ENCODE results near the gene GPR137B.

The GPR137B gene

DNA sequence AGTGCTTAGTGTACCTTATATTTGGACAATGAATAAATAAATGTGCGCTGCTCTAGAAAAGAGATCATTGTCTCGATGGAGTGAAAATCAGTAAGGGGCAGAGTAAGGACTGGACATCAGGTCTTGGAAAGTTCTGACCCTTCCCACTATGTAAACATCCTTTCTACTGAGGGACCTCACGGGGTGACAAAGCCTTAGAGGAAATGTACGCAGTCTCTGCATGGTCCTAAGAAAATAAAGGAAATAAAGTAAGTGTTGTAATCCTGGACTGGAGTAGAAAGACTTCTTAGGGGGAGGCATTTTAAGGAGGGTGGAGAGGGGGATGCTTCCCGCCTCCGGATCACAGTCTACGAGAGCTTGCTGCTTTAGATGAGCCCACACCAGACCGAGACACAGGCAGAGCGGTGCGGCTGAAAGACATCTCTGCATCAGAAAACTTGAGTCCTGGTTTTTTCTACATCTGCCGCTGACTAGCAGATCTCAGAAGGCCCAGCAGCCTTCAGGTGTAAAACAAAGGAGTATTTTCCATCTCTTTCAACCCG, 22.3 kb upstream of the GPR137B start:
- no peak overlapping the region for H3K27ac ChIP-seq (ENCODE audit: low read depth, low read length)

DNA sequence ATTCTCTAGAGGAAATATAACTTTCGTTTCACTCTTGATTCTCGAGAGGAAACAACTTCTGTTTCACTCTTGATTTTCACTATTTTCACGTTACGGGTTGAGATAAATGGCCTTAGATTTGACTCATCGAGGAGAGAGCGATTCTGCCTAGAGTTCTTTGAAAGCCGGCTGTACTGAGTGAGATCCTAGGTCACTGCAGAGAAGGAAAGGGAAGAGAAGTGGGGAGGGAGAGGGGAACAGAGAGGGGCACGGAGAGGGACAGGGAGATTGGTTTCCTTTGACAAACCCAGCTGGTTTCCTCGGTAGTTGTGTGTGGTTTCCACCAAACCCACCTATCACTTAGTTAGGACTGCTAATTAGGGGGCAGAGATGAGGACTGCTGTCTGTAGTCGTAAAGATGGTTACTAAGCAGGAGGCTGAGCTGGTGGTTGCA, 21.6 kb upstream of the GPR137B start:
- no peak overlapping the region for H2AFZ ChIP-seq (ENCODE audit: low read depth, low read length, severe bottlenecking)
- H3K9ac ChIP-seq (ENCODE audit: low read length): no peak overlapping the region
- H3K4me2 ChIP-seq (ENCODE audit: low read depth, low read length, poor library complexity, severe bottlenecking): no peak overlapping the region
- no peak overlapping the region for H3K4me3 ChIP-seq (ENCODE audit: insufficient read depth, low read length, poor library complexity, severe bottlenecking)
- no peaks in the 10 kb centered on the region for H4K20me1 ChIP-seq (ENCODE audit: low read depth, low read length)
- H3K36me3 ChIP-seq (ENCODE audit: low read length): no peaks in the 10 kb centered on the region
- no peaks in the 10 kb centered on the region for H3K9me3 ChIP-seq (ENCODE audit: insufficient read depth, low read length)
- no peaks in the 10 kb centered on the region for H3K79me2 ChIP-seq (ENCODE audit: insufficient read depth, low read length)
- TF ChIP-seq, protein P1, sequence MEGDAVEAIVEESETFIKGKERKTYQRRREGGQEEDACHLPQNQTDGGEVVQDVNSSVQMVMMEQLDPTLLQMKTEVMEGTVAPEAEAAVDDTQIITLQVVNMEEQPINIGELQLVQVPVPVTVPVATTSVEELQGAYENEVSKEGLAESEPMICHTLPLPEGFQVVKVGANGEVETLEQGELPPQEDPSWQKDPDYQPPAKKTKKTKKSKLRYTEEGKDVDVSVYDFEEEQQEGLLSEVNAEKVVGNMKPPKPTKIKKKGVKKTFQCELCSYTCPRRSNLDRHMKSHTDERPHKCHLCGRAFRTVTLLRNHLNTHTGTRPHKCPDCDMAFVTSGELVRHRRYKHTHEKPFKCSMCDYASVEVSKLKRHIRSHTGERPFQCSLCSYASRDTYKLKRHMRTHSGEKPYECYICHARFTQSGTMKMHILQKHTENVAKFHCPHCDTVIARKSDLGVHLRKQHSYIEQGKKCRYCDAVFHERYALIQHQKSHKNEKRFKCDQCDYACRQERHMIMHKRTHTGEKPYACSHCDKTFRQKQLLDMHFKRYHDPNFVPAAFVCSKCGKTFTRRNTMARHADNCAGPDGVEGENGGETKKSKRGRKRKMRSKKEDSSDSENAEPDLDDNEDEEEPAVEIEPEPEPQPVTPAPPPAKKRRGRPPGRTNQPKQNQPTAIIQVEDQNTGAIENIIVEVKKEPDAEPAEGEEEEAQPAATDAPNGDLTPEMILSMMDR (IDR thresholded peaks at IDR 0.05; ENCODE audit: insufficient read depth, low read length, poor library complexity, severe bottlenecking): no peak
- TF ChIP-seq EZH2phosphoT487 (conservative IDR thresholded peaks at IDR 0.05; ENCODE audit: low read length): no peak
- H3K9me2 ChIP-seq (replicated peaks; ENCODE audit: insufficient read depth, low read length): no peaks in the 10 kb centered on the region
- H3F3A ChIP-seq (ENCODE audit: insufficient read depth): no peaks in the 10 kb centered on the region
- H3K27ac ChIP-seq (ENCODE audit: low read depth, low read length): no peak overlapping the region
- H3K27me3 ChIP-seq (ENCODE audit: low read length): no peaks in the 10 kb centered on the region

More for the DNA sequence above, 22.3 kb upstream of the GPR137B start:
- H3K9ac ChIP-seq (ENCODE audit: low read length): no peak overlapping the region
- H3K9me2 ChIP-seq (replicated peaks; ENCODE audit: insufficient read depth, low read length): no peaks in the 10 kb centered on the region
- no peak overlapping the region for H3K4me3 ChIP-seq (ENCODE audit: insufficient read depth, low read length, poor library complexity, severe bottlenecking)
- no peaks in the 10 kb centered on the region for H3K36me3 ChIP-seq (ENCODE audit: low read length)
- TF ChIP-seq, protein P1 (IDR thresholded peaks at IDR 0.05; ENCODE audit: insufficient read depth, low read length, poor library complexity, severe bottlenecking): no peak
- no peak for TF ChIP-seq EZH2phosphoT487 (conservative IDR thresholded peaks at IDR 0.05; ENCODE audit: low read length)
- no peak overlapping the region for H3K4me2 ChIP-seq (ENCODE audit: low read depth, low read length, poor library complexity, severe bottlenecking)
- H4K20me1 ChIP-seq (ENCODE audit: low read depth, low read length): no peaks in the 10 kb centered on the region
- no peaks in the 10 kb centered on the region for H3K27me3 ChIP-seq (ENCODE audit: low read length)
- no peaks in the 10 kb centered on the region for H3K79me2 ChIP-seq (ENCODE audit: insufficient read depth, low read length)
- no peaks in the 10 kb centered on the region for H3K9me3 ChIP-seq (ENCODE audit: insufficient read depth, low read length)
- no peak overlapping the region for H2AFZ ChIP-seq (ENCODE audit: low read depth, low read length, severe bottlenecking)
- no peaks in the 10 kb centered on the region for H3F3A ChIP-seq (ENCODE audit: insufficient read depth)

DNA sequence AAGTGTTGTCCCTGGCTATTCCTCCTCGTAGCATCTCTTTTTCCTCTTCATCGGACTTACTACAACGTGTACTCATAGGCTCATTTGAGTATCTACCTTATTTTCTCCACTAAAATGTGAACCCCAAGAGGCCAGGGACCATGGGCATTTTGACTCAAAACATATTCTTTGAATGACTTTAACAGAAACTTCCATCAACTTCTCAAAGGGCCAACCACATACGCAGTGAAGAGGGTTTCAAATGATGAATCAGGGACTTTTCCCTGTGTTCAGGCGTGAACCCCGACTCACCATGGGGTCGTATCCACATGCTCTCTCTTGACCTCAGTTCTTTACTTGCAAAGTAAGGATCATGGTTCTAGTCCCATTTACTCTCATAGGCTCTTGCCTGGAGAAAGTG, 20.2 kb upstream of the GPR137B start:
- H3K9me3 ChIP-seq (ENCODE audit: insufficient read depth, low read length): no peaks in the 10 kb centered on the region
- TF ChIP-seq EZH2phosphoT487 (conservative IDR thresholded peaks at IDR 0.05; ENCODE audit: low read length): no peak
- TF ChIP-seq, protein P1 (IDR thresholded peaks at IDR 0.05; ENCODE audit: insufficient read depth, low read length, poor library complexity, severe bottlenecking): no peak
- H3F3A ChIP-seq (ENCODE audit: insufficient read depth): no peaks in the 10 kb centered on the region
- H3K79me2 ChIP-seq (ENCODE audit: insufficient read depth, low read length): no peaks in the 10 kb centered on the region
- no peaks in the 10 kb centered on the region for H3K9me2 ChIP-seq (replicated peaks; ENCODE audit: insufficient read depth, low read length)
- H2AFZ ChIP-seq (ENCODE audit: low read depth, low read length, severe bottlenecking): no peak overlapping the region
- no peak overlapping the region for H3K4me2 ChIP-seq (ENCODE audit: low read depth, low read length, poor library complexity, severe bottlenecking)
- no peak overlapping the region for H3K9ac ChIP-seq (ENCODE audit: low read length)
- no peak overlapping the region for H3K4me3 ChIP-seq (ENCODE audit: insufficient read depth, low read length, poor library complexity, severe bottlenecking)
- no peaks in the 10 kb centered on the region for H4K20me1 ChIP-seq (ENCODE audit: low read depth, low read length)
- no peaks in the 10 kb centered on the region for H3K27me3 ChIP-seq (ENCODE audit: low read length)
- no peaks in the 10 kb centered on the region for H3K36me3 ChIP-seq (ENCODE audit: low read length)
- H3K27ac ChIP-seq (ENCODE audit: low read depth, low read length): no peak overlapping the region

Data from SU-DHL-6 (cell line).